ENCODE results near the gene HDAC2. TPM values are rescaled to one million over a fixed set of nuclear protein-coding genes. Genes with fewer than 3 reads are reported as not detected.
A peak's percentile ranks its signal among the peaks of the same experiment; 100 is the strongest.

The HDAC2 gene
- total and polyA plus RNA-seq, 2 donors (not counting 3 experiments of a cell fraction or from before 2014, with no cell fraction given): 121 to 142 TPM

DNA sequence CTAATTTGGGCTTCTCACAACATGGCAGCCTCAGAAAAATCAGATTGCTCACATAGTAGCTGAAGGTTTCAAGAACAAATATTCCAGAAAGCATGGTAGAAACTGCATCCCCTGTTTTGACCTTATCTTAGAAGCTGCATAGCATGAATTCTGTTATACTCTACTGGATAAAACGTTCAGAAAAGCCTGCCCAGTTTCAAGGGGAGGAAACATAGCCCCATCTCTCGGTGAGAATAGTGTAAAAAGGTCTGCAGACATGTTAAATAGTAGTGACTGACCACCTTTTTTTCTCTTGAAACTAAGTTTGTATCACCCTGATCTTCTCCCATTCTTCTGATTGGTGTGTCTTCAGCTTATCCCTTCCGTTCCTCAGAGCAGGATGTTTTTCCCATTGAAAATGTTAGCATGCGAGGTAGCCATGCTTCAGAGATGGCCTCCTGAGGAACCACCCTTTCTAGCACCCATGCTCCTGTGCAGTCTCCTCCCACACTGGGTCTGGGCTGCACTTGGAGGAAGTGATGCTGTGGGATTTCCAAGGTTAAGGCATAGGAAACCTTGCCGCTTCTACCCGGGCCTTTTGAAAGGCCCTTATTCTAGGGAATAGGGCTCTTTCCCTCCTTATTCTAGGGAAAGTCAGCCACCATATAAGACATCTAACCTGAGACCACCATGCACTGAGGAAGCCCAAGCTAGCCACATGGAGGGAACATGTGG lies 63.7 kb downstream of the HDAC2 start:
- Histone ChIP-seq H3K9me1 (replicated peaks; ENCODE audit: control insufficient read depth, extremely low read depth, insufficient read depth, low read length) (no peaks in the 10 kb centered on the region), H4K20me1 (replicated peaks; ENCODE audit: control insufficient read depth, extremely low read depth, insufficient read depth, low read length) (no peaks in the 10 kb centered on the region), H2AFZ (ENCODE audit: low read depth, low read length) (no peak overlapping the region), H3K27ac (ENCODE audit: insufficient read depth, low read depth, low read length) (no peak overlapping the region), H3K4me1 (ENCODE audit: control insufficient read depth, extremely low read depth, insufficient read depth, low read length) (peaks cover 6% of the 10 kb centered on the region), H3K36me3 (ENCODE audit: control insufficient read depth in 2 of 2, extremely low read depth in 1 of 2, insufficient read depth in 2 of 2, low read length in 2 of 2) (no peaks in the 10 kb centered on the region), H3K4me2 (ENCODE audit: insufficient read depth, low read length) (no peak overlapping the region), H3K27me3 (ENCODE audit: control insufficient read depth in 2 of 2, insufficient read depth in 2 of 2, low read length in 2 of 2) (no peaks in the 10 kb centered on the region), H3K9me3 (replicated peaks; ENCODE audit: control insufficient read depth, insufficient read depth, low read length) (no peaks in the 10 kb centered on the region), H3K4me3 (replicated peaks in 1 of 3; ENCODE audit: insufficient read depth in 1 of 3, low read depth in 1 of 3, low read length in 3 of 3) (no peak overlapping the region), H3K9ac (replicated peaks; ENCODE audit: extremely low read depth, insufficient read depth, low read length) (no peak overlapping the region), H3K79me2 (ENCODE audit: control insufficient read depth, insufficient read depth, low read length) (no peaks in the 10 kb centered on the region)
- intact Hi-C loops (cut with micrococcal nuclease): loop anchor here (10.0 kb wide), 2 partner anchors 722 to 1032 kb away; no protein-coding TSS in a partner anchor
- ChIA-PET CTCF (interaction anchor here (0.7 to 5.0 kb wide), 13 partner anchors 12 to 1406 kb away, joined by 3 to 42 read pairs (median 4); no protein-coding TSS in a partner anchor), POLR2A (no interaction called here)
- FAIRE-seq: no peak
- dilution Hi-C loops (cut with MboI; ENCODE audit: extremely low pct_ligation_motif_present, low sequenced_read_pairs): loop anchor here (25.0 kb wide), 1 partner anchor 895 kb away; no protein-coding TSS in a partner anchor
- BruUV-seq (replicated peaks): no TSS peak
- TF ChIP-seq MYC (IDR thresholded peaks at IDR 0.05; ENCODE audit: low read depth, low read length) (no peak), JUN (IDR thresholded peaks at IDR 0.05; ENCODE audit: borderline replicate concordance, insufficient read depth, insufficient read length, low read depth) (no peak), FOS (IDR thresholded peaks at IDR 0.05; ENCODE audit: borderline replicate concordance, insufficient read depth, low read length) (no peak), EZH2 (IDR thresholded peaks at IDR 0.05; ENCODE audit: borderline replicate concordance, low read depth, low read length, severe bottlenecking) (no peak), POLR2AphosphoS5 (IDR thresholded peaks at IDR 0.05; ENCODE audit: insufficient read depth, low read depth, low read length) (no peak), GATA2 (IDR thresholded peaks at IDR 0.05; ENCODE audit: insufficient read depth, insufficient read length, low read depth, low read length) (no peak), POLR2A (IDR thresholded peaks at IDR 0.05; ENCODE audit: low read depth, low read length) (no peak)
- TF ChIP-seq, protein P1, sequence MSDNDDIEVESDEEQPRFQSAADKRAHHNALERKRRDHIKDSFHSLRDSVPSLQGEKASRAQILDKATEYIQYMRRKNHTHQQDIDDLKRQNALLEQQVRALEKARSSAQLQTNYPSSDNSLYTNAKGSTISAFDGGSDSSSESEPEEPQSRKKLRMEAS (IDR thresholded peaks at IDR 0.05; ENCODE audit: insufficient read depth, insufficient read length): no peak
- TF ChIP-seq, protein P2, sequence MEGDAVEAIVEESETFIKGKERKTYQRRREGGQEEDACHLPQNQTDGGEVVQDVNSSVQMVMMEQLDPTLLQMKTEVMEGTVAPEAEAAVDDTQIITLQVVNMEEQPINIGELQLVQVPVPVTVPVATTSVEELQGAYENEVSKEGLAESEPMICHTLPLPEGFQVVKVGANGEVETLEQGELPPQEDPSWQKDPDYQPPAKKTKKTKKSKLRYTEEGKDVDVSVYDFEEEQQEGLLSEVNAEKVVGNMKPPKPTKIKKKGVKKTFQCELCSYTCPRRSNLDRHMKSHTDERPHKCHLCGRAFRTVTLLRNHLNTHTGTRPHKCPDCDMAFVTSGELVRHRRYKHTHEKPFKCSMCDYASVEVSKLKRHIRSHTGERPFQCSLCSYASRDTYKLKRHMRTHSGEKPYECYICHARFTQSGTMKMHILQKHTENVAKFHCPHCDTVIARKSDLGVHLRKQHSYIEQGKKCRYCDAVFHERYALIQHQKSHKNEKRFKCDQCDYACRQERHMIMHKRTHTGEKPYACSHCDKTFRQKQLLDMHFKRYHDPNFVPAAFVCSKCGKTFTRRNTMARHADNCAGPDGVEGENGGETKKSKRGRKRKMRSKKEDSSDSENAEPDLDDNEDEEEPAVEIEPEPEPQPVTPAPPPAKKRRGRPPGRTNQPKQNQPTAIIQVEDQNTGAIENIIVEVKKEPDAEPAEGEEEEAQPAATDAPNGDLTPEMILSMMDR (IDR thresholded peaks at IDR 0.05; ENCODE audit: extremely low read depth in 1 of 2, insufficient read depth in 1 of 2, low read depth in 1 of 2, low read length in 2 of 2): no peak
- peak; percentile 43 for DNase-seq (ENCODE audit: low read depth, low spot score)

All from endothelial cell of umbilical vein (primary cell).